Endothelial cell of umbilical vein (primary cell): ENCODE results near the gene CNTNAP2. TPM values are rescaled to one million over a fixed set of nuclear protein-coding genes. Genes with fewer than 3 reads are reported as not detected.

Source experiments
- BruUV-seq: library from RNA; stranded (reverse); fragments of 400-500 nt; replicated peaks from 2 replicates; lab custom pipeline; 2021; lab: Mats Ljungman, UMichigan
- CTCF ChIA-PET: fragments of 300-600, 350-600 bp; sonication (Branson Sonifier 250); formaldehyde crosslinking; loops from one replicate; lab custom pipeline; 2021; ENCODE audit warnings: antibody characterized with exemption, inconsistent platforms; lab: Charles Lee
- POLR2A ChIA-PET: fragments of 300-600, 350-600 bp; sonication (Branson Sonifier 250); formaldehyde crosslinking; loops from one replicate; lab custom pipeline; 2021; ENCODE audit warnings: antibody characterized with exemption, inconsistent platforms; lab: Charles Lee
- DNase-seq: peaks from one replicate; pipeline ENCODE4 v3.0.0-alpha.2; 2011; ENCODE audit warnings: low read depth, low spot score
- FAIRE-seq: peaks from 2 replicates; lab custom pipeline; 2011; peaks lifted over from hg19 to GRCh38; lab: Jason Lieb, UNC
- H2AFZ ChIP-seq: 2 replicates; pipeline ENCODE4 v1.6.0; 2012; ENCODE audit warnings: low read depth, low read length, control low read depth, inconsistent platforms
- H3K27ac ChIP-seq: 2 replicates; pipeline ENCODE4 v1.5.1; 2011; ENCODE audit warnings: low read depth, mild to moderate bottlenecking, control low read depth, low read length, moderate library complexity; ENCODE audit not compliant: insufficient read depth
- H3K27me3 ChIP-seq, 2 experiments: 2 replicates each; pipeline versions ENCODE4 v1.6.0 to v1.6.1; 2011; ENCODE audit warnings: low read length in 2 of 2, mixed read lengths in 1 of 2; ENCODE audit not compliant: control insufficient read depth in 2 of 2, insufficient read depth in 2 of 2
- H3K36me3 ChIP-seq, 2 experiments: 2 replicates in 1 of 2; 3 replicates in 1 of 2; pipeline ENCODE4 v1.5.1; 2011; ENCODE audit warnings: low read length in 2 of 2, mild to moderate bottlenecking in 1 of 2, moderate library complexity in 1 of 2; ENCODE audit not compliant: control insufficient read depth in 2 of 2, insufficient read depth in 2 of 2; ENCODE audit errors: extremely low read depth in 1 of 2
- H3K4me1 ChIP-seq: 3 replicates; pipeline ENCODE4 v1.5.1; 2011; ENCODE audit warnings: mild to moderate bottlenecking, low read length; ENCODE audit not compliant: control insufficient read depth, insufficient read depth; ENCODE audit errors: extremely low read depth
- H3K4me2 ChIP-seq: 2 replicates; pipeline ENCODE4 v1.6.1; 2011; ENCODE audit warnings: low read length, control low read depth, mixed read lengths; ENCODE audit not compliant: insufficient read depth
- H3K4me3 ChIP-seq, 3 experiments: fragments of 200-600 bp in 1 of 3; sonication (generic), shearing (Covaris generic) in 1 of 3; replicated peaks in 1 of 3; 2 replicates each; pipeline ENCODE4 v1.5.1; 2011 to 2016; ENCODE audit warnings: control low read depth in 3 of 3, low read length in 3 of 3, mild to moderate bottlenecking in 2 of 3, inconsistent platforms in 1 of 3, low read depth in 1 of 3, moderate library complexity in 1 of 3; ENCODE audit not compliant: insufficient read depth in 1 of 3
- H3K79me2 ChIP-seq: 2 replicates; pipeline ENCODE4 v1.6.0; 2012; ENCODE audit warnings: low read length, inconsistent platforms; ENCODE audit not compliant: control insufficient read depth, insufficient read depth
- H3K9ac ChIP-seq: replicated peaks from 2 replicates; pipeline ENCODE3; 2011; ENCODE audit warnings: low read length, control low read depth; ENCODE audit not compliant: insufficient read depth; ENCODE audit errors: extremely low read depth
- H3K9me1 ChIP-seq: replicated peaks from 3 replicates; pipeline ENCODE4 v1.6.0; 2011; ENCODE audit warnings: mild to moderate bottlenecking, low read length; ENCODE audit not compliant: control insufficient read depth, insufficient read depth; ENCODE audit errors: extremely low read depth
- H3K9me3 ChIP-seq: replicated peaks from 2 replicates; pipeline ENCODE4 v1.5.1; 2012; ENCODE audit warnings: low read length, inconsistent platforms; ENCODE audit not compliant: control insufficient read depth, insufficient read depth
- H4K20me1 ChIP-seq: replicated peaks from 2 replicates; pipeline ENCODE3; 2011; ENCODE audit warnings: mild to moderate bottlenecking, low read length; ENCODE audit not compliant: control insufficient read depth, insufficient read depth; ENCODE audit errors: extremely low read depth
- CTCF ChIP-seq, 2 donors: IDR thresholded peaks; 1 replicate in 1 of 2; 2 replicates in 1 of 2; pipeline ENCODE4 v1.5.1; 2011; ENCODE audit warnings: low read length in 2 of 2, mild to moderate bottlenecking in 2 of 2, moderate library complexity in 2 of 2, control low read depth in 1 of 2, inconsistent platforms in 1 of 2, low read depth in 1 of 2; ENCODE audit not compliant: insufficient read depth in 1 of 2; ENCODE audit errors: extremely low read depth in 1 of 2
- EZH2 ChIP-seq: IDR thresholded peaks from 2 replicates; pipeline ENCODE4 v1.6.1; 2012; ENCODE audit warnings: borderline replicate concordance, low read depth, mild to moderate bottlenecking, moderate library complexity, low read length, inconsistent platforms; ENCODE audit not compliant: severe bottlenecking
- FOS ChIP-seq: IDR thresholded peaks from 2 replicates; pipeline ENCODE4 v1.6.1; 2011; ENCODE audit warnings: mild to moderate bottlenecking, low read length, moderate library complexity, borderline replicate concordance; ENCODE audit not compliant: insufficient read depth
- GATA2 ChIP-seq: IDR thresholded peaks from 2 replicates; pipeline ENCODE4 v1.7.0; 2011; ENCODE audit warnings: low read depth, mild to moderate bottlenecking, moderate library complexity, mixed read lengths, low read length; ENCODE audit not compliant: insufficient read length, insufficient read depth
- JUN ChIP-seq: IDR thresholded peaks from 2 replicates; pipeline ENCODE4 v1.6.1; 2011; ENCODE audit warnings: borderline replicate concordance, low read depth; ENCODE audit not compliant: insufficient read length, insufficient read depth
- MAX ChIP-seq: IDR thresholded peaks from 2 replicates; pipeline ENCODE4 v1.6.1; 2011; ENCODE audit not compliant: insufficient read depth, insufficient read length
- MYC ChIP-seq: IDR thresholded peaks from one replicate; pipeline ENCODE4 v1.6.1; 2011; ENCODE audit warnings: mild to moderate bottlenecking, low read depth, low read length
- POLR2A ChIP-seq: IDR thresholded peaks from 2 replicates; pipeline ENCODE4 v1.6.1; 2012; ENCODE audit warnings: low read depth, mild to moderate bottlenecking, control low read depth, low read length
- POLR2AphosphoS5 ChIP-seq: IDR thresholded peaks from 2 replicates; pipeline ENCODE4 v1.6.1; 2012; ENCODE audit warnings: low read depth, mild to moderate bottlenecking, control low read depth, low read length, moderate library complexity; ENCODE audit not compliant: insufficient read depth
- dilution Hi-C: fragments of 300-500 bp; cut with MboI; formaldehyde crosslinking; loops from one replicate; pipeline ENCODE4 v1.15.0; 2019; ENCODE audit warnings: low sequenced_read_pairs; ENCODE audit not compliant: extremely low pct_ligation_motif_present
- intact Hi-C: fragments of 100-400 bp; cut with micrococcal nuclease; formaldehyde crosslinking; loops from one replicate; pipeline ENCODE4 v1.10.0; 2022
- polyA plus RNA-seq, 4 experiments: library from polyadenylated mRNA; depleted of rRNA in 3 of 4; stranded (reverse) in 3 of 4; unstranded in 1 of 4; fragments of >200 nt; gene quantifications; 2 replicates each; pipeline versions ENCODE4 v1.2.1 to v1.2.3, GENCODE V29; 2011 to 2012; ENCODE audit warnings: missing spikeins in 1 of 4
- total RNA-seq: library from RNA; stranded (reverse); gene quantifications from 2 replicates; pipeline ENCODE4 v1.2.3, GENCODE V29; 2021

The CNTNAP2 gene
- total and polyA plus RNA-seq, 2 donors (not counting 3 experiments of a cell fraction or from before 2014, with no cell fraction given), result not detected

GRCh38 chr7:146276888-146277287 is 160.3 kb downstream of the CNTNAP2 start:
- CTCF ChIA-PET, result no interaction called here
- dilution Hi-C loops (no loop called here), intact Hi-C loops (no loop called here)
- no peak for FAIRE-seq
- Histone ChIP-seq H3K27me3 (no peaks in the 10 kb centered on the region), H3K9ac (no peak overlapping the region), H2AFZ (no peak overlapping the region), H3K27ac (no peak overlapping the region), H3K9me3 (peaks cover 4% of the 10 kb centered on the region), H3K4me2 (no peak overlapping the region), H3K36me3 (no peaks in the 10 kb centered on the region), H3K4me3 (no peak overlapping the region), H3K9me1 (no peaks in the 10 kb centered on the region), H3K79me2 (no peaks in the 10 kb centered on the region), H4K20me1 (no peaks in the 10 kb centered on the region), H3K4me1 (no peaks in the 10 kb centered on the region)
- no peak for DNase-seq
- BruUV-seq, result no TSS peak
- TF ChIP-seq EZH2, result no peak
- no peak for TF ChIP-seq MAX
- TF ChIP-seq POLR2A, result no peak
- TF ChIP-seq JUN, result no peak
- TF ChIP-seq FOS, result no peak
- no peak for TF ChIP-seq POLR2AphosphoS5
- TF ChIP-seq CTCF (IDR thresholded peaks at IDR 0.05; ENCODE audit: extremely low read depth in 1 of 2, insufficient read depth in 1 of 2, low read depth in 1 of 2, low read length in 2 of 2), result no peak
- TF ChIP-seq GATA2, result no peak
- no peak for TF ChIP-seq MYC
- POLR2A ChIA-PET, result no interaction called here
